ENCODE measurements around the gene IRX2.

IRX2 gene
- total RNA-seq, result 0 reads per million in 4 donors

GRCh38 chr5:2751592-2752021, at the start of gene IRX2:
Gene IRX2 (minus strand): TSS chr5:2751677. CDS start chr5:2751413, 264 bp downstream.
- no peak for DNase-seq

GRCh38 chr5:2800035-2800434, 48.6 kb upstream of the IRX2 start:
- DNase-seq, result no peak

- DNase-seq, result no peak
Observed at GRCh38 chr5:2797981-2798380, 46.5 kb upstream of the IRX2 start.

GRCh38 chr5:2797160-2797559, 45.7 kb upstream of the IRX2 start:
- no peak for DNase-seq

GRCh38 chr5:2783223-2783622, 31.7 kb upstream of the IRX2 start:
- no peak for DNase-seq

GRCh38 chr5:2782658-2783057, 31.2 kb upstream of the IRX2 start:
- DNase-seq, result no peak

GRCh38 chr5:2780421-2781171, 29.1 kb upstream of the IRX2 start:
- no peak for DNase-seq

GRCh38 chr5:2779459-2779858, 28.0 kb upstream of the IRX2 start:
- no peak for DNase-seq

- no peak for DNase-seq
Observed at GRCh38 chr5:2776337-2777302, 25.1 kb upstream of the IRX2 start.

- DNase-seq, result no peak
Observed at GRCh38 chr5:2773327-2773726, 21.9 kb upstream of the IRX2 start.

- no peak for DNase-seq
Observed at GRCh38 chr5:2767089-2767488, 15.6 kb upstream of the IRX2 start.

- no peak for DNase-seq
Observed at GRCh38 chr5:2764581-2764980, 13.1 kb upstream of the IRX2 start.

- no peak for DNase-seq
Observed at GRCh38 chr5:2763533-2763794, 12.0 kb upstream of the IRX2 start.

- no peak for DNase-seq
Observed at GRCh38 chr5:2762744-2763532, 11.5 kb upstream of the IRX2 start.

GRCh38 chr5:2761921-2762488, 10.5 kb upstream of the IRX2 start:
- no peak for DNase-seq

- no peak for DNase-seq
Observed at GRCh38 chr5:2759696-2760461, 8.4 kb upstream of the IRX2 start.

GRCh38 chr5:2759091-2759490, 7.6 kb upstream of the IRX2 start:
- no peak for DNase-seq

GRCh38 chr5:2758632-2759031, 7.2 kb upstream of the IRX2 start:
- no peak for DNase-seq

GRCh38 chr5:2757563-2758351, 6.3 kb upstream of the IRX2 start:
- no peak for DNase-seq

- DNase-seq, result no peak
Observed at GRCh38 chr5:2756211-2757152, 5.0 kb upstream of the IRX2 start.
